Measurements from ENCODE around the gene LEFTY1.

Gene LEFTY1

DNA sequence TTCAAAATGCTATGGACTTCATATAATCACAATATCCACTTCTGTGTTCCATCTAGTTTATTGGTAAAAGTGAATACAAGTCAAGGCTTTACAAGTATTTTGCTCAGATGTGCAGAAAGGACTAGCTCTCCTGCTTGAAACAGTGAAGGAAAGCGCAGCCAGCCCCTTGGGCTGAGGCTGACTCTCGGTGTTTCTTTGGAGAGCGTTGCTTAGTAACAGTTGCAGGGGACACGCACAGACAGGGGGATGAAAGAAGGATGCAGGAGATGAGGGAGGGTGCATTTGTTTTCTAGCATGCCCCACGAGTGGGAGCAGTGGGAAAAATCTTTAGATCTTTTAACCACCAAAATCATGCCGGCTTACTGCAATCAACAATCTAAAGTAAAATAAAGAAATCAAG, 26.0 kb upstream of the LEFTY1 start:
- peaks cover 2% of the 10 kb centered on the region; the same call in 1 of the 2 replicates for H4K20me1 ChIP-seq (ENCODE audit: insufficient read depth, low read length)
- peaks cover 25% of the 10 kb centered on the region for H3K36me3 ChIP-seq (ENCODE audit: insufficient read depth, low read length)
- H3K4me2 ChIP-seq (ENCODE audit: insufficient read depth, low read length) = no peak overlapping the region
- ATAC-seq (ENCODE audit: insufficient read depth, low read depth) (no peak), DNase-seq (no peak)
- H2AFZ ChIP-seq (ENCODE audit: low read depth, low read length) = no peak overlapping the region
- H3K9ac ChIP-seq (ENCODE audit: low read depth, low read length) = no peak overlapping the region
- H3K4me3 ChIP-seq (ENCODE audit: low read depth in 1 of 2, low read length in 2 of 2) = no peak overlapping the region
- H3K79me2 ChIP-seq (ENCODE audit: insufficient read depth, low read length) = peaks cover 2% of the 10 kb centered on the region; the same call in 1 of the 2 replicates
- H3K9me3 ChIP-seq (ENCODE audit: insufficient read depth, low read length, severe bottlenecking) = no peaks in the 10 kb centered on the region
- H3K4me1 ChIP-seq (ENCODE audit: insufficient read depth, low read length) = peaks cover 11% of the 10 kb centered on the region
- no peaks in the 10 kb centered on the region for H3K27me3 ChIP-seq (ENCODE audit: insufficient read depth, low read length, poor library complexity)
- TF ChIP-seq, protein P1, sequence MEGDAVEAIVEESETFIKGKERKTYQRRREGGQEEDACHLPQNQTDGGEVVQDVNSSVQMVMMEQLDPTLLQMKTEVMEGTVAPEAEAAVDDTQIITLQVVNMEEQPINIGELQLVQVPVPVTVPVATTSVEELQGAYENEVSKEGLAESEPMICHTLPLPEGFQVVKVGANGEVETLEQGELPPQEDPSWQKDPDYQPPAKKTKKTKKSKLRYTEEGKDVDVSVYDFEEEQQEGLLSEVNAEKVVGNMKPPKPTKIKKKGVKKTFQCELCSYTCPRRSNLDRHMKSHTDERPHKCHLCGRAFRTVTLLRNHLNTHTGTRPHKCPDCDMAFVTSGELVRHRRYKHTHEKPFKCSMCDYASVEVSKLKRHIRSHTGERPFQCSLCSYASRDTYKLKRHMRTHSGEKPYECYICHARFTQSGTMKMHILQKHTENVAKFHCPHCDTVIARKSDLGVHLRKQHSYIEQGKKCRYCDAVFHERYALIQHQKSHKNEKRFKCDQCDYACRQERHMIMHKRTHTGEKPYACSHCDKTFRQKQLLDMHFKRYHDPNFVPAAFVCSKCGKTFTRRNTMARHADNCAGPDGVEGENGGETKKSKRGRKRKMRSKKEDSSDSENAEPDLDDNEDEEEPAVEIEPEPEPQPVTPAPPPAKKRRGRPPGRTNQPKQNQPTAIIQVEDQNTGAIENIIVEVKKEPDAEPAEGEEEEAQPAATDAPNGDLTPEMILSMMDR (IDR thresholded peaks at IDR 0.05; ENCODE audit: borderline replicate concordance, extremely low read depth, low read length, poor library complexity, severe bottlenecking) = no peak
- TF ChIP-seq EZH2 (IDR thresholded peaks at IDR 0.05; ENCODE audit: borderline replicate concordance, low read depth, low read length, severe bottlenecking) = no peak
- no peak overlapping the region for H3K27ac ChIP-seq (ENCODE audit: low read length)

DNA sequence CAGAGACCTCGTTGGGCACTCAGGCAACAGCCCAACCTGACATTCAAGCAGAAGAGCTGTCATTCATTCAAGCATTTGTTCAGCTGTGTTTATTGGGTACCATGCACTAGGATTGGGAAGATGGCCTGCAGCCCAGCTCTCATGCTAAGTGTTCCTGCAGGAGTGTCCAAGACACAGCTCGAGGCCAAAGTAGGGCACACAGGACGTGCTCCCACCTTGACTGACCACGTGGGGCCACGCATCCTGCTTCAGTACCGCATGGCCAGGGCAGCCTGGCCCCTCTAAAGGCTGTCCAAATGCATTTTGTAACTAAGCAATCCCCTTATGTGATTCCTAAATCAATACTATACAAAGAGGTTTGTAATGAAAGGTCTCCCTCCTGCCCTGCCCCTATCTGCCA, 25.4 kb upstream of the LEFTY1 start:
- no peak overlapping the region for H2AFZ ChIP-seq (ENCODE audit: low read depth, low read length)
- no peaks in the 10 kb centered on the region; the same call in 1 of the 2 replicates for H3K79me2 ChIP-seq (ENCODE audit: insufficient read depth, low read length)
- no peak overlapping the region for H3K27ac ChIP-seq (ENCODE audit: low read length)
- H3K9me3 ChIP-seq (ENCODE audit: insufficient read depth, low read length, severe bottlenecking) = no peaks in the 10 kb centered on the region
- 0 out of 2 replicates have a peak, but pooled peaks cover under 1% of the 10 kb centered on the region for H4K20me1 ChIP-seq (ENCODE audit: insufficient read depth, low read length)
- no peak overlapping the region for H3K4me3 ChIP-seq (ENCODE audit: low read depth in 1 of 2, low read length in 2 of 2)
- H3K27me3 ChIP-seq (ENCODE audit: insufficient read depth, low read length, poor library complexity) = no peaks in the 10 kb centered on the region
- no peak for TF ChIP-seq EZH2 (IDR thresholded peaks at IDR 0.05; ENCODE audit: borderline replicate concordance, low read depth, low read length, severe bottlenecking)
- TF ChIP-seq, protein P1 (IDR thresholded peaks at IDR 0.05; ENCODE audit: borderline replicate concordance, extremely low read depth, low read length, poor library complexity, severe bottlenecking) = no peak
- peaks cover 21% of the 10 kb centered on the region for H3K36me3 ChIP-seq (ENCODE audit: insufficient read depth, low read length)
- peaks cover 5% of the 10 kb centered on the region for H3K4me1 ChIP-seq (ENCODE audit: insufficient read depth, low read length)
- H3K9ac ChIP-seq (ENCODE audit: low read depth, low read length) = no peak overlapping the region
- DNase-seq = no peak
- ATAC-seq (ENCODE audit: insufficient read depth, low read depth) = no peak
- H3K4me2 ChIP-seq (ENCODE audit: insufficient read depth, low read length) = no peak overlapping the region

DNA sequence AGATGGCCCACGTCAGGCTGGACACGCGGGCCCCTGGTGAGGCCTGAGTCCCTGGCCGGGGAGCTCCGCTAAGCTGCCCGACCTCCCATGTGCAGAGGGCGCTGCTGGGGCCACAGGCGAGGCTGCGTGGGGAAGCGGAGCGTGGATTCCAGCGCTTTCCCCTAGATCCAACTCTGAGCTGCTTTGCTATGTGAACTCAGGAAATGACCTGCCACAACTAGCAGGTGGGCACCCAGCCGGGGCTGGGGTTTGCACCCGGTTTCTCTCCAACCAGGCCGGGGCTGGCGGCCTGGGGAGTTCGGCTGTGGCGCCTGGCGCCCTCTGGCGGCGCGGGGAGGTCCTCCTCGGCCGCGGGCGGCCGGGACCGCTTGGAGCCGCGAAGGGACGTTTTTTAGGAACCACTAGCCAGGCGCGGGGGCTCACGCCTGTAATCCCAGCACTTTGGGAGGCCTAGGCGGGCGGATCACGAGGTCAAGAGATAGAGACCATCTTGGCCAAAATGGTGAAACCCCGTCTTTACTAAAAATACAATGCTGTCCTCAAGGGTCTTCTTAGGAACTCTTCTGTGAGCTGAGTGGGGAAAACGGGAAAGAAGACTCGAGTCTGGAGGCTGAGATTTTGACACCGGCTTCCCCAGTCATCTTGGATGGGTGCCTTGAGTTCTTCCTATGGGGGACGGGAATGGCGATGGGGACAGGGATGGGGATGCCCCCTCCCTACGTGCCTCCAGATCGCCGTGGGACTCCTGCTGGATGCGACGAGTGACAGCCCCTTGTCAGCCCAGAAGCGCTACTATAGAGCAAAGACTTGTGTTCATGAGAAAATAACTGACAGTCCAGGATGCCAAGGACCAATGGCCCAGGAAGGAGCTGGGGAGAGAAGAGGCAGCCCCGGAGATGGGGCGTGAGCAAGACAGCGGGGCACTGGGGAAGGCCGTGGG, 22.5 kb upstream of the LEFTY1 start:
- Histone ChIP-seq H3K9me3 (ENCODE audit: insufficient read depth, low read length, severe bottlenecking) (no peaks in the 10 kb centered on the region), H3K36me3 (ENCODE audit: insufficient read depth, low read length) (no peaks in the 10 kb centered on the region), H2AFZ (ENCODE audit: low read depth, low read length) (no peak overlapping the region), H3K4me1 (ENCODE audit: insufficient read depth, low read length) (no peaks in the 10 kb centered on the region), H3K79me2 (ENCODE audit: insufficient read depth, low read length) (no peaks in the 10 kb centered on the region), H3K27me3 (ENCODE audit: insufficient read depth, low read length, poor library complexity) (no peaks in the 10 kb centered on the region), H3K4me3 (ENCODE audit: low read depth in 1 of 2, low read length in 2 of 2) (no peak overlapping the region), H3K27ac (ENCODE audit: low read length) (no peak overlapping the region), H4K20me1 (ENCODE audit: insufficient read depth, low read length) (no peaks in the 10 kb centered on the region), H3K4me2 (ENCODE audit: insufficient read depth, low read length) (no peak overlapping the region), H3K9ac (ENCODE audit: low read depth, low read length) (no peak overlapping the region)
- no peak for TF ChIP-seq EZH2 (IDR thresholded peaks at IDR 0.05; ENCODE audit: borderline replicate concordance, low read depth, low read length, severe bottlenecking)
- TF ChIP-seq, protein P1 (IDR thresholded peaks at IDR 0.05; ENCODE audit: borderline replicate concordance, extremely low read depth, low read length, poor library complexity, severe bottlenecking) = peak; percentile 40
- DNase-seq (peak; percentile 52), ATAC-seq (ENCODE audit: insufficient read depth, low read depth) (peak; percentile 86)

Measured in DND-41 (cell line).